H1 (cell line): ENCODE data around the gene S100A13. TPM values are rescaled to one million over a fixed set of nuclear protein-coding genes. Genes with fewer than 3 reads are reported as not detected.

ENCODE experiments used
- CTCF ChIA-PET: fragments of 300-600 bp; sonication (Branson Sonifier 250); formaldehyde crosslinking; loops from one replicate; lab custom pipeline; 2021; ENCODE audit not compliant: partially characterized antibody; lab: Charles Lee
- POLR2A ChIA-PET: fragments of 300-600 bp; sonication (Branson Sonifier 250); formaldehyde crosslinking; loops from one replicate; lab custom pipeline; 2021; ENCODE audit warnings: inconsistent platforms; ENCODE audit not compliant: partially characterized antibody; lab: Charles Lee
- DNase-seq, 2 experiments: peaks; one replicate each; pipeline versions ENCODE4 v3.0.0 to v3.0.0-alpha.2; 2010 to 2022; ENCODE audit warnings: low spot score in 2 of 2, low read depth in 1 of 2, mixed read lengths in 1 of 2
- FAIRE-seq: peaks from 2 replicates; lab custom pipeline; 2011; peaks lifted over from hg19 to GRCh38; lab: Jason Lieb, UNC
- H2AFZ ChIP-seq: 2 replicates; pipeline ENCODE4 v1.8.1; 2012; ENCODE audit warnings: low read length, inconsistent platforms
- H2AK5ac ChIP-seq: 2 replicates; pipeline ENCODE4 v1.6.1; 2013; ENCODE audit warnings: low read depth, low read length
- H2BK120ac ChIP-seq: replicated peaks from 2 replicates; pipeline ENCODE3; 2013; ENCODE audit warnings: low read depth, low read length, inconsistent platforms
- H2BK12ac ChIP-seq: 2 replicates; pipeline ENCODE4 v1.6.1; 2013; ENCODE audit warnings: low read depth, low read length
- H2BK15ac ChIP-seq: 2 replicates; pipeline ENCODE4 v1.6.1; 2013; ENCODE audit warnings: low read length
- H2BK20ac ChIP-seq: 2 replicates; pipeline ENCODE4 v1.6.1; 2013; ENCODE audit warnings: low read length
- H2BK5ac ChIP-seq: 2 replicates; pipeline ENCODE4 v1.6.1; 2013; ENCODE audit warnings: low read depth, low read length
- H3K14ac ChIP-seq: 2 replicates; pipeline ENCODE4 v1.6.1; 2013; ENCODE audit warnings: inconsistent platforms; ENCODE audit not compliant: insufficient read length
- H3K18ac ChIP-seq: 2 replicates; pipeline ENCODE4 v1.6.1; 2013; ENCODE audit warnings: low read length; ENCODE audit errors: extremely low read depth
- H3K23ac ChIP-seq: 2 replicates; pipeline ENCODE4 v1.6.1; 2013; ENCODE audit warnings: inconsistent platforms; ENCODE audit not compliant: insufficient read length
- H3K23me2 ChIP-seq: 2 replicates; pipeline ENCODE4 v1.6.1; 2013; ENCODE audit warnings: low read depth, low read length
- H3K27ac ChIP-seq: 2 replicates; pipeline ENCODE4 v1.6.1; 2011; ENCODE audit warnings: low read depth, low read length, inconsistent platforms
- H3K27me3 ChIP-seq, 4 experiments: replicated peaks in 1 of 4; 1 replicate in 1 of 4; 2 replicates in 3 of 4; pipeline versions ENCODE4 v1.6.1 to v1.8.1; 2011 to 2013; ENCODE audit warnings: low read length in 3 of 4, mild to moderate bottlenecking in 3 of 4, inconsistent platforms in 2 of 4, mixed read lengths in 2 of 4, moderate library complexity in 1 of 4; ENCODE audit not compliant: control insufficient read depth in 3 of 4, insufficient read depth in 3 of 4; ENCODE audit errors: extremely low read depth in 1 of 4
- H3K36me3 ChIP-seq, 4 experiments: 2 replicates each; pipeline versions ENCODE4 v1.6.1 to v1.8.1; 2011 to 2013; ENCODE audit warnings: mild to moderate bottlenecking in 4 of 4, low read length in 3 of 4, moderate library complexity in 2 of 4, control low read depth in 1 of 4, inconsistent platforms in 1 of 4; ENCODE audit not compliant: insufficient read depth in 4 of 4, control insufficient read depth in 2 of 4
- H3K4ac ChIP-seq: replicated peaks from 2 replicates; pipeline ENCODE3; 2013; ENCODE audit warnings: low read length, low read depth, mixed read lengths, inconsistent platforms; ENCODE audit not compliant: insufficient read length
- H3K4me1 ChIP-seq, 4 experiments: replicated peaks in 1 of 4; 1 replicate in 1 of 4; 2 replicates in 3 of 4; pipeline versions ENCODE4 v1.6.1 to v1.8.1; 2011 to 2013; ENCODE audit warnings: low read length in 3 of 4, inconsistent platforms in 2 of 4, mixed read lengths in 1 of 4; ENCODE audit not compliant: insufficient read depth in 4 of 4, control insufficient read depth in 3 of 4
- H3K4me2 ChIP-seq, 2 experiments: 2 replicates each; pipeline versions ENCODE4 v1.6.1 to v1.8.1; 2011 to 2013; ENCODE audit warnings: low read depth in 2 of 2, low read length in 2 of 2, control low read depth in 1 of 2, inconsistent platforms in 1 of 2, mild to moderate bottlenecking in 1 of 2; ENCODE audit not compliant: insufficient read depth in 1 of 2
- H3K4me3 ChIP-seq, 4 experiments: fragments of 200-600, 300-600 bp in 1 of 4; sonication (generic), shearing (Covaris generic), sonication (Bioruptor Twin) in 1 of 4; 2 replicates each; pipeline versions ENCODE4 v1.5.1 to v1.8.1; 2011 to 2016; ENCODE audit warnings: low read length in 4 of 4, low read depth in 3 of 4, control low read depth in 2 of 4, inconsistent platforms in 2 of 4, mild to moderate bottlenecking in 2 of 4, mixed read lengths in 1 of 4, moderate library complexity in 1 of 4; ENCODE audit not compliant: insufficient read depth in 2 of 4; ENCODE audit errors: extremely low read depth in 1 of 4
- H3K56ac ChIP-seq: replicated peaks from 2 replicates; pipeline ENCODE3; 2013; ENCODE audit warnings: low read depth, mild to moderate bottlenecking, mixed read lengths, low read length, inconsistent platforms; ENCODE audit not compliant: insufficient read length
- H3K79me1 ChIP-seq: 2 replicates; pipeline ENCODE4 v1.6.1; 2013; ENCODE audit warnings: low read depth, low read length, control low read depth
- H3K79me2 ChIP-seq, 2 experiments: 2 replicates each; pipeline versions ENCODE4 v1.6.1 to v1.8.1; 2012 to 2013; ENCODE audit warnings: low read length in 2 of 2, mild to moderate bottlenecking in 2 of 2, inconsistent platforms in 1 of 2; ENCODE audit not compliant: insufficient read depth in 2 of 2, control insufficient read depth in 1 of 2
- H3K9ac ChIP-seq, 4 experiments: replicated peaks in 1 of 4; 1 replicate in 1 of 4; 2 replicates in 3 of 4; pipeline versions ENCODE4 v1.6.1 to v1.8.1; 2011 to 2013; ENCODE audit warnings: low read depth in 3 of 4, low read length in 3 of 4, control low read depth in 2 of 4, mild to moderate bottlenecking in 2 of 4, moderate library complexity in 2 of 4, inconsistent platforms in 1 of 4; ENCODE audit errors: extremely low read depth in 1 of 4
- H3K9me3 ChIP-seq, 2 experiments: 2 replicates each; pipeline versions ENCODE4 v1.6.1 to v1.8.1; 2012 to 2013; ENCODE audit warnings: mild to moderate bottlenecking in 2 of 2, moderate library complexity in 2 of 2, control low read depth in 1 of 2, inconsistent platforms in 1 of 2, low read depth in 1 of 2, low read length in 1 of 2, mixed read lengths in 1 of 2; ENCODE audit not compliant: insufficient read depth in 2 of 2
- H4K20me1 ChIP-seq, 2 experiments: replicated peaks in 1 of 2; 2 replicates each; pipeline versions ENCODE3 to v1.8.1; 2011 to 2013; ENCODE audit warnings: inconsistent platforms in 2 of 2, low read length in 2 of 2, mild to moderate bottlenecking in 1 of 2; ENCODE audit not compliant: insufficient read depth in 2 of 2, control insufficient read depth in 1 of 2
- H4K5ac ChIP-seq: 2 replicates; pipeline ENCODE4 v1.6.1; 2013; ENCODE audit warnings: low read length, low read depth, mixed read lengths, inconsistent platforms; ENCODE audit not compliant: insufficient read length
- H4K8ac ChIP-seq: 2 replicates; pipeline ENCODE4 v1.8.0; 2013; ENCODE audit warnings: mild to moderate bottlenecking, moderate library complexity, low read length, inconsistent platforms; ENCODE audit not compliant: insufficient read depth; ENCODE audit errors: extremely low read depth
- H4K91ac ChIP-seq: replicated peaks from 2 replicates; pipeline ENCODE3; 2013; ENCODE audit warnings: low read length, mixed read lengths, inconsistent platforms; ENCODE audit not compliant: insufficient read length
- HDAC2 ChIP-seq, 2 experiments: fragments of 300-600 bp in 1 of 2; sonication (generic) in 1 of 2; IDR thresholded peaks; 2 replicates each; pipeline ENCODE4 v1.6.1; 2011 to 2012; ENCODE audit warnings: low read depth in 2 of 2, low read length in 2 of 2, mild to moderate bottlenecking in 2 of 2, moderate library complexity in 2 of 2, borderline replicate concordance in 1 of 2, inconsistent platforms in 1 of 2
- WGBS, 2 experiments: shearing (Covaris generic) in 1 of 2; methylation state at CpG; one replicate each; pipeline versions ENCODE4 v1.1.6 to v1.1.7; 2013 to 2015; ENCODE audit warnings: low lambda C conversion rate in 2 of 2, mixed read lengths in 2 of 2, inconsistent platforms in 1 of 2, low coverage in 1 of 2, missing lambda C conversion rate in 1 of 2; ENCODE audit not compliant: insufficient replicate concordance in 2 of 2, insufficient coverage in 1 of 2, insufficient read length in 1 of 2; ENCODE audit errors: extremely low coverage in 1 of 2, missing lambda C conversion rate in 1 of 2; 5-methylcytosine and 5-hydroxymethylcytosine counted together
- polyA plus RNA-seq, 7 experiments: library from polyadenylated mRNA; depleted of rRNA in 3 of 7; stranded (reverse) in 5 of 7; unstranded in 2 of 7; fragments of >200 nt in 5 of 7; fragments of 200-250 nt in 2 of 7; gene quantifications; 1 replicate in 5 of 7; 2 replicates in 1 of 7; 4 replicates in 1 of 7; pipeline versions ENCODE4 v1.2.1 to v1.2.3, GENCODE V29; 2011 to 2013; ENCODE audit warnings: missing spikeins in 2 of 7, mixed read lengths in 2 of 7
- total RNA-seq: library from RNA; stranded (reverse); fragmentation: NEBNext Ultra II Directional; extraction: Animal tissue kit (Norgen Biotek cat#: 25700); gene quantifications from 2 replicates; pipeline ENCODE4 v1.2.1, GENCODE V29; 2021

Gene S100A13
- total and polyA plus RNA-seq, 2 of the 8 experiments (the other 6 are each of a cell fraction or from before 2014, with no cell fraction given), result 63.6 to 127 TPM

DNA sequence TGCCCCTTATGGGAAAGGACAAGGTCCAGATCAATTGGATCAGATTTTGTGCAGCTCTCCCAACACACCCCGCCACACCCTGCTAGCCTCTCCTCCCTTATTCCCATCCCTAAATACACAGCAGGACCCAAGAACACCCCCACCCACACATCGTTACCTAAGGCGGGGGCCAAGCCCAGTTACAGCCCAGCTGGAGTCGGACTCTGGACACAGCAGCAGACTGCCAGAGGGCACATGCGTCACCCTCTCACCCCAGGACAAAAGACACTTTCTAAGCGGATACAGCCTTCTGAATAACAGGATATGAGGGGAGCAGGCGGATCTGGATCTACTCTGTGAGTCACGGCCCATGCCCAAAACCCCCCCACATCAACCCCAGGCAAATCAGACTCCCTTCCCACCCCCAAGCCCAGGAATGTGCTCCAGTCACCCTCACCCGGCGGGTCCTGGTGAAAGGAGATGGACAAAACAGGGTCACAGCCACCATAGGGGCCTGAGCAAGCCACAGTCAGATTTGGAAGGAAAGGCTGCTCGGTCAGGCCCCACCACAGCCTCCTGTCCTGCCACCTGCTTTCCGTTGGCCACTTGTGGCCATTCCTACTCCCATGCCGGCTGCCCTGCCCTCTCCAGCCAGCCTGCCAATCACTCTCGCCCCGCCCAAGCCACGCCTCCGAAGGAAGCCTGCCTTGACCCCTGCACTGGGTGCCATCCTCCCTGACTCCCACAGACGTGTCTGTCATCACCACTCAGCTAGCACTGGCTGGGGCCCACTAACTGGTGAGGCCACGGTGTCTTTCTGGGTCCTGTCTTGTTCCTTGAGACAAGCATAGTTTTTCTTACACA is 18.3 kb downstream of the S100A13 start:
- CTCF ChIA-PET, result interaction anchor here (1.0 to 15.9 kb wide), 7 partner anchors 8 to 114 kb away, joined by 3 to 224 read pairs (median 6); partner anchors contain the start of genes S100A13 and S100A14
- Histone ChIP-seq H2AFZ (peak overlapping the region; percentile 45; the same call in 1 of the 2 replicates), H3K27ac (no peak overlapping the region)

More for the DNA sequence above, 18.3 kb downstream of the S100A13 start:
- peak overlapping the region in 1 of 2 experiments; percentile 37; a peak in 2 of 4 replicates for H3K4me2 ChIP-seq
- H4K20me1 ChIP-seq, result no peaks in the 10 kb centered on the region
- no peak overlapping the region for H4K5ac ChIP-seq
- peaks cover 3% of the 10 kb centered on the region; the same call in 1 of the 2 replicates for H3K23me2 ChIP-seq
- peaks cover 0 to 35% (median 21%) of the 10 kb centered on the region in 4 experiments; a peak in 6 of 7 replicates for H3K4me1 ChIP-seq
- peak overlapping the region; percentile 63 for H3K4ac ChIP-seq
- H3K4me3 ChIP-seq, result no peak overlapping the region
- H3K18ac ChIP-seq, result peak overlapping the region; percentile 62
- POLR2A ChIA-PET, result interaction anchor here (0.6 to 15.3 kb wide), 4 partner anchors 10 to 167 kb away, joined by 3 to 261 read pairs (median 6); partner anchors contain the start of genes CHTOP, S100A1, S100A13 and SLC27A3
- no peaks in the 10 kb centered on the region; a peak in 1 of 7 replicates for H3K27me3 ChIP-seq
- no peak for TF ChIP-seq HDAC2 (IDR thresholded peaks at IDR 0.05; ENCODE audit: borderline replicate concordance in 1 of 2, low read depth in 2 of 2, low read length in 2 of 2)
- TF ChIP-seq, all 59 proteins: peak for 0
- Histone ChIP-seq H3K14ac (no peak overlapping the region), H3K9me3 (no peaks in the 10 kb centered on the region), H3K23ac (no peak overlapping the region), H2BK120ac (no peak overlapping the region), H2BK5ac (peak overlapping the region; percentile 79; the same call in 1 of the 2 replicates), H3K56ac (no peak overlapping the region), H4K91ac (peak overlapping the region; percentile 75), H2AK5ac (peak overlapping the region; percentile 11; the same call in 1 of the 2 replicates), H3K79me2 (no peaks in the 10 kb centered on the region), H2BK12ac (peak overlapping the region; percentile 92), H3K9ac (no peak overlapping the region), H3K79me1 (no peaks in the 10 kb centered on the region), H2BK15ac (peak overlapping the region; percentile 95; the same call in 1 of the 2 replicates), H3K36me3 (no peaks in the 10 kb centered on the region), H4K8ac (no peak overlapping the region), H2BK20ac (peak overlapping the region; percentile 40; the same call in 1 of the 2 replicates)
- FAIRE-seq (no peak), DNase-seq (peak; percentile 41 to 90)
- 49% methylated on average over 19 of the region's 19 CpGs; no CpG with 5 or more reads in 1 of the 2 experiments for WGBS, 2 experiments
